GM19463 (cell line): ENCODE results near the gene GPA33.
"Not testable (repeated sequence)": the region's sequence is repeated elsewhere in the genome, so short reads cannot be mapped to it uniquely, and the experiment has no call there.

Experiments
- ATAC-seq: cut with Tn5 transposase; IDR thresholded peaks from one replicate; pipeline ENCODE4 v1.9.1; 2021; ENCODE audit warnings: mild to moderate bottlenecking, moderate library complexity; ENCODE audit not compliant: unreplicated experiment

The GPA33 gene

GRCh38 chr1:167059045-167059808 lies 30.9 kb downstream of the GPA33 start:
- ATAC-seq = no peak

GRCh38 chr1:167057241-167057688 lies 32.9 kb downstream of the GPA33 start:
- peak; percentile 68 for ATAC-seq

- ATAC-seq = peak; percentile 6
Observed at GRCh38 chr1:167056529-167057231, 33.5 kb downstream of the GPA33 start.

GRCh38 chr1:167054946-167055630 lies 35.1 kb downstream of the GPA33 start:
- ATAC-seq = no peak

GRCh38 chr1:167054531-167054930 lies 35.6 kb downstream of the GPA33 start:
- no peak for ATAC-seq

- ATAC-seq = no peak
Observed at GRCh38 chr1:167052389-167052788, 37.8 kb downstream of the GPA33 start.

- ATAC-seq = no peak
Observed at GRCh38 chr1:167051907-167052306, 38.3 kb downstream of the GPA33 start.

- peak; percentile 98 for ATAC-seq
Observed at GRCh38 chr1:167043752-167044488, 46.3 kb downstream of the GPA33 start.

GRCh38 chr1:167033646-167034045 lies 56.5 kb downstream of the GPA33 start:
- no peak for ATAC-seq

- not testable (repeated sequence) for ATAC-seq
Observed at GRCh38 chr1:167029553-167029952, 60.6 kb downstream of the GPA33 start.

GRCh38 chr1:167022384-167022783 lies 67.8 kb downstream of the GPA33 start:
- ATAC-seq = peak; percentile 95

- ATAC-seq = no peak
Observed at GRCh38 chr1:167016100-167016750, 74.0 kb downstream of the GPA33 start.

GRCh38 chr1:167013108-167013929 lies 76.9 kb downstream of the GPA33 start:
- no peak for ATAC-seq

GRCh38 chr1:167012570-167012969 lies 77.6 kb downstream of the GPA33 start:
- ATAC-seq = no peak

GRCh38 chr1:167011560-167012191 lies 78.5 kb downstream of the GPA33 start:
- ATAC-seq = no peak

GRCh38 chr1:167003711-167004110 lies 86.5 kb downstream of the GPA33 start:
- no peak for ATAC-seq
